ENCODE data around the gene PLXNC1.

PLXNC1 gene

GRCh38 chr12:94239332-94239993 is 91.1 kb downstream of the PLXNC1 start:
- no peak for DNase-seq (ENCODE audit: low spot score)

- DNase-seq (ENCODE audit: low spot score): no peak
Observed at GRCh38 chr12:94240171-94240570, 91.8 kb downstream of the PLXNC1 start.

- no peak for DNase-seq (ENCODE audit: low spot score)
Observed at GRCh38 chr12:94242901-94243300, 94.5 kb downstream of the PLXNC1 start.

- no peak for DNase-seq (ENCODE audit: low spot score)
Observed at GRCh38 chr12:94244165-94245133, 96.1 kb downstream of the PLXNC1 start.

GRCh38 chr12:94245631-94246383 is 97.4 kb downstream of the PLXNC1 start:
- no peak for DNase-seq (ENCODE audit: low spot score)

- DNase-seq (ENCODE audit: low spot score): no peak
Observed at GRCh38 chr12:94247246-94247645, 98.9 kb downstream of the PLXNC1 start.

- no peak for DNase-seq (ENCODE audit: low spot score)
Observed at GRCh38 chr12:94248582-94248981, 100.2 kb downstream of the PLXNC1 start.

GRCh38 chr12:94250130-94250529 is 101.8 kb downstream of the PLXNC1 start:
- DNase-seq (ENCODE audit: low spot score): no peak

GRCh38 chr12:94254270-94254669 is 105.9 kb downstream of the PLXNC1 start:
- DNase-seq (ENCODE audit: low spot score): no peak

- DNase-seq (ENCODE audit: low spot score): no peak
Observed at GRCh38 chr12:94255006-94255405, 106.6 kb downstream of the PLXNC1 start.

GRCh38 chr12:94255428-94255827 is 107.1 kb downstream of the PLXNC1 start:
- no peak for DNase-seq (ENCODE audit: low spot score)

- no peak for DNase-seq (ENCODE audit: low spot score)
Observed at GRCh38 chr12:94258593-94258992, 110.2 kb downstream of the PLXNC1 start.

- no peak for DNase-seq (ENCODE audit: low spot score)
Observed at GRCh38 chr12:94260017-94260416, 111.6 kb downstream of the PLXNC1 start.

GRCh38 chr12:94260717-94261116 is 112.3 kb downstream of the PLXNC1 start:
- DNase-seq (ENCODE audit: low spot score): no peak

- no peak for DNase-seq (ENCODE audit: low spot score)
Observed at GRCh38 chr12:94261119-94261518, 112.7 kb downstream of the PLXNC1 start.

- no peak for DNase-seq (ENCODE audit: low spot score)
Observed at GRCh38 chr12:94261786-94262185, 113.4 kb downstream of the PLXNC1 start.

GRCh38 chr12:94262228-94263010 is 114.0 kb downstream of the PLXNC1 start:
- peak; percentile 91 for DNase-seq (ENCODE audit: low spot score)

- DNase-seq (ENCODE audit: low spot score): no peak
Observed at GRCh38 chr12:94263011-94263811, 114.8 kb downstream of the PLXNC1 start.

GRCh38 chr12:94263905-94264561 is 115.7 kb downstream of the PLXNC1 start:
- no peak for DNase-seq (ENCODE audit: low spot score)

All from AG20443 (cell line).